SK-N-MC (cell line): ENCODE measurements around the gene EPHA5.

Experiments
- DNase-seq: peaks from one replicate; pipeline ENCODE4 v3.0.0-alpha.2; 2011; ENCODE audit warnings: low read depth, low spot score
- H3K27ac ChIP-seq: fragments of 200-600 bp; sonication (generic); 2 replicates; pipeline ENCODE4 v1.5.1; 2016; ENCODE audit warnings: mixed run types
- H3K36me3 ChIP-seq: fragments of 200-600 bp; sonication (generic); 2 replicates; pipeline ENCODE4 v1.6.1; 2017; ENCODE audit warnings: antibody characterized with exemption, low read length, mixed read lengths; ENCODE audit not compliant: insufficient read depth
- H3K4me3 ChIP-seq: fragments of 200-600 bp; sonication (generic); 2 replicates; pipeline ENCODE4 v1.5.1; 2016
- H3K9ac ChIP-seq: fragments of 200-600 bp; sonication (generic); 2 replicates; pipeline ENCODE4 v1.8.0; 2017; ENCODE audit warnings: mixed run types, mixed read lengths; ENCODE audit not compliant: insufficient read length
- H3K9me3 ChIP-seq: fragments of 200-600 bp; sonication (generic); 2 replicates; pipeline ENCODE4 v1.6.1; 2017; ENCODE audit warnings: low read depth, mild to moderate bottlenecking, antibody characterized with exemption, low read length, moderate library complexity, mixed read lengths
- EZH2 ChIP-seq: fragments of 200-600 bp; sonication (generic); IDR thresholded peaks from one replicate; pipeline ENCODE4 v1.6.1; 2017; ENCODE audit warnings: antibody characterized with exemption
- FOXP2 ChIP-seq: optimal IDR thresholded peaks from 2 replicates; pipeline ENCODE3; 2011; ENCODE audit warnings: mild to moderate bottlenecking, moderate library complexity; ENCODE audit not compliant: insufficient read depth; ENCODE audit errors: extremely low read length, control extremely low read depth
- POLR2AphosphoS5 ChIP-seq: IDR thresholded peaks from 2 replicates; pipeline ENCODE4 v1.6.1; 2012; ENCODE audit warnings: mild to moderate bottlenecking, low read depth, low read length, borderline replicate concordance

The EPHA5 gene

GRCh38 chr4:65651751-65652150 is 18.5 kb downstream of the EPHA5 start:
- Histone ChIP-seq H3K9me3 (no peaks in the 10 kb centered on the region), H3K27ac (no peak overlapping the region), H3K36me3 (no peaks in the 10 kb centered on the region), H3K4me3 (no peak overlapping the region), H3K9ac (no peak overlapping the region)
- TF ChIP-seq FOXP2 (no peak), POLR2AphosphoS5 (no peak), EZH2 (no peak)
- DNase-seq = no peak

- H3K9ac ChIP-seq = no peak overlapping the region
- no peak overlapping the region for H3K4me3 ChIP-seq
- no peak for DNase-seq
- H3K36me3 ChIP-seq = no peaks in the 10 kb centered on the region
- no peak overlapping the region for H3K27ac ChIP-seq
- no peaks in the 10 kb centered on the region for H3K9me3 ChIP-seq
- no peak for TF ChIP-seq EZH2
- no peak for TF ChIP-seq POLR2AphosphoS5
- no peak for TF ChIP-seq FOXP2
Measured at GRCh38 chr4:65651031-65651430, 19.3 kb downstream of the EPHA5 start.

GRCh38 chr4:65646136-65646535 is 24.2 kb downstream of the EPHA5 start:
- H3K9me3 ChIP-seq = no peaks in the 10 kb centered on the region
- H3K36me3 ChIP-seq = no peaks in the 10 kb centered on the region
- DNase-seq = no peak
- H3K4me3 ChIP-seq = no peak overlapping the region
- no peak overlapping the region for H3K27ac ChIP-seq
- TF ChIP-seq POLR2AphosphoS5 (no peak), FOXP2 (no peak), EZH2 (no peak)
- no peak overlapping the region for H3K9ac ChIP-seq

GRCh38 chr4:65645185-65645584 is 25.1 kb downstream of the EPHA5 start:
- Histone ChIP-seq H3K27ac (no peak overlapping the region), H3K9ac (no peak overlapping the region), H3K4me3 (no peak overlapping the region), H3K36me3 (no peaks in the 10 kb centered on the region), H3K9me3 (no peaks in the 10 kb centered on the region)
- DNase-seq = no peak
- TF ChIP-seq FOXP2 (no peak), EZH2 (no peak), POLR2AphosphoS5 (no peak)

- TF ChIP-seq POLR2AphosphoS5 = no peak
- TF ChIP-seq FOXP2 = no peak
- TF ChIP-seq EZH2 = no peak
- no peak for DNase-seq
Measured at GRCh38 chr4:65635051-65635821, 35.1 kb downstream of the EPHA5 start.

GRCh38 chr4:65624651-65625050 is 45.6 kb downstream of the EPHA5 start:
- DNase-seq = no peak
- TF ChIP-seq EZH2 (no peak), FOXP2 (no peak)
- no peaks in the 10 kb centered on the region for H3K9me3 ChIP-seq
- H3K4me3 ChIP-seq = no peak overlapping the region
- H3K27ac ChIP-seq = no peak overlapping the region
- H3K9ac ChIP-seq = no peak overlapping the region
- H3K36me3 ChIP-seq = no peaks in the 10 kb centered on the region

More at GRCh38 chr4:65635051-65635821, 35.1 kb downstream of the EPHA5 start:
- H3K9ac ChIP-seq = no peak overlapping the region
- no peaks in the 10 kb centered on the region for H3K36me3 ChIP-seq
- peak overlapping the region; percentile 17; the same call in 1 of the 2 replicates for H3K27ac ChIP-seq
- H3K4me3 ChIP-seq = no peak overlapping the region
- H3K9me3 ChIP-seq = no peaks in the 10 kb centered on the region

- DNase-seq = no peak
- TF ChIP-seq FOXP2 (no peak), EZH2 (no peak), POLR2AphosphoS5 (no peak)
- H3K4me3 ChIP-seq = no peak overlapping the region
- H3K36me3 ChIP-seq = no peaks in the 10 kb centered on the region
- no peak overlapping the region for H3K9ac ChIP-seq
- no peaks in the 10 kb centered on the region for H3K9me3 ChIP-seq
- no peak overlapping the region; the same call in 1 of the 2 replicates for H3K27ac ChIP-seq
Measured at GRCh38 chr4:65623506-65623905, 46.8 kb downstream of the EPHA5 start.

GRCh38 chr4:65617416-65617815 is 52.9 kb downstream of the EPHA5 start:
- TF ChIP-seq EZH2 = no peak
- TF ChIP-seq FOXP2 = no peak
- TF ChIP-seq POLR2AphosphoS5 = no peak
- no peaks in the 10 kb centered on the region for H3K9me3 ChIP-seq
- DNase-seq = no peak
- no peak overlapping the region for H3K27ac ChIP-seq
- H3K36me3 ChIP-seq = no peaks in the 10 kb centered on the region
- H3K4me3 ChIP-seq = no peak overlapping the region
- H3K9ac ChIP-seq = no peak overlapping the region

- no peak for DNase-seq
- H3K9me3 ChIP-seq = no peaks in the 10 kb centered on the region
- H3K27ac ChIP-seq = no peak overlapping the region
- no peak overlapping the region for H3K9ac ChIP-seq
- H3K36me3 ChIP-seq = no peaks in the 10 kb centered on the region
- no peak overlapping the region for H3K4me3 ChIP-seq
- TF ChIP-seq POLR2AphosphoS5 = no peak
- no peak for TF ChIP-seq EZH2
- TF ChIP-seq FOXP2 = no peak
Measured at GRCh38 chr4:65604515-65604914, 65.8 kb downstream of the EPHA5 start.
